ENCODE measurements around the gene CDH12.

- TF ChIP-seq, protein P1, sequence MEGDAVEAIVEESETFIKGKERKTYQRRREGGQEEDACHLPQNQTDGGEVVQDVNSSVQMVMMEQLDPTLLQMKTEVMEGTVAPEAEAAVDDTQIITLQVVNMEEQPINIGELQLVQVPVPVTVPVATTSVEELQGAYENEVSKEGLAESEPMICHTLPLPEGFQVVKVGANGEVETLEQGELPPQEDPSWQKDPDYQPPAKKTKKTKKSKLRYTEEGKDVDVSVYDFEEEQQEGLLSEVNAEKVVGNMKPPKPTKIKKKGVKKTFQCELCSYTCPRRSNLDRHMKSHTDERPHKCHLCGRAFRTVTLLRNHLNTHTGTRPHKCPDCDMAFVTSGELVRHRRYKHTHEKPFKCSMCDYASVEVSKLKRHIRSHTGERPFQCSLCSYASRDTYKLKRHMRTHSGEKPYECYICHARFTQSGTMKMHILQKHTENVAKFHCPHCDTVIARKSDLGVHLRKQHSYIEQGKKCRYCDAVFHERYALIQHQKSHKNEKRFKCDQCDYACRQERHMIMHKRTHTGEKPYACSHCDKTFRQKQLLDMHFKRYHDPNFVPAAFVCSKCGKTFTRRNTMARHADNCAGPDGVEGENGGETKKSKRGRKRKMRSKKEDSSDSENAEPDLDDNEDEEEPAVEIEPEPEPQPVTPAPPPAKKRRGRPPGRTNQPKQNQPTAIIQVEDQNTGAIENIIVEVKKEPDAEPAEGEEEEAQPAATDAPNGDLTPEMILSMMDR (IDR thresholded peaks at IDR 0.05), result no peak
- no peak for TF ChIP-seq POLR2A (IDR thresholded peaks at IDR 0.05)
Measured at GRCh38 chr5:22505891-22506290, 347.3 kb downstream of the CDH12 start.

Measured in thyroid gland (tissue), 4 donors.